ENCODE results near the gene IER5.

The IER5 gene

DNA sequence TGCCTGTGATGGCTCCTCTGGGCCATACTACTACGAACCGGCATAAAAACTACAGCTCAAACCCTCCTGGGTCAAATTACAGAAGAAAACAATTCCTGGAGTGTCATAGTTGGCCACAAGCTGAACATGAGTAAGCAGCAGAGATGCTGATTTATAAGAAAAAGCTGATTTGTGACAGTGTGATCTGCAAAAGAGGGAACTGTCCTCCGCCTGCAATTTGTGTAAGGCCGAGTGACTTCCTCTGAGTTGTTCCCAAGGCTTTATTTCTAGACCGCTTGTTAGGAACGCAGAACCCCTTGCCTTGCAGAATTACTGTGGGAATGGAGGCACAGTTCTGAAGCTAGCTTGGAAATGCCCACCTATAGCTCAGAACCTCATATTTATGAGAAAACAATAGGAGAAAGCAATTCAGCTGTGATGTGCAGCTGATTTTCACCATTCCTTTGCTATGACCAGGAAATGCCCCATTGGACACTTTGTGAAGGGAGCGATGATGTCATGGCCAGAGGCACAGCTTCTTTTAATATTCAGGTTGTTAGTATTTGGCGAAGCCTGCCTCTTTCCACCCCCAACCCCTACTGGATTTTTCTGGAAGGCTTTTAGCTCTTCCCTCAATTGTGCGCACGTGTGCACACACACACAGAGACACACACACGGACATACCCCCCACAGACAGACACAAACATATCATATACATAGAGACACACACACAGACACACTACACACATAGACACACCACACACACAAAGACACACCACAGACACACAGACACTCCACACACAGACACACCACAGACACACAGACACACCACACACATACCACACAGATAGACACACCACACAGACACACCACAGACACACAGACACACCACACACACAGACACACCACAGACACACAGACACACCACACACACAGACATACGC lies 47.6 kb downstream of the IER5 start:
- no peak for DNase-seq

DNA sequence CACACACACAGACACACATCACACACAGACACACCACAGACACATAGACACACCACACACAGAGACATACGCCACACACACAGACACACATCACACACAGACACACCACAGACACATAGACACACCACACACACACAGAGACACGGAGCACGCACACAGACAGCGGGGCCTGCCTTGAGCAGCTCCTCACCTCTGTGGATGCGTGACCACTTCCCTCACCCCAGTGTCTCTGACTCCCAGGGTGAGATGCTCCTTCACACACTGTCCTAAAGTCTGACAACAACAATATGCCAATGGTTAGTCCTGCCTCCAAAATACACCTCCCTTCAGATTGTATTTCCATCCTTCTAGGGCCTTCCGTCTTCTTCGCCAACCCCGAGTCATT lies 48.2 kb downstream of the IER5 start:
- no peak for DNase-seq

DNA sequence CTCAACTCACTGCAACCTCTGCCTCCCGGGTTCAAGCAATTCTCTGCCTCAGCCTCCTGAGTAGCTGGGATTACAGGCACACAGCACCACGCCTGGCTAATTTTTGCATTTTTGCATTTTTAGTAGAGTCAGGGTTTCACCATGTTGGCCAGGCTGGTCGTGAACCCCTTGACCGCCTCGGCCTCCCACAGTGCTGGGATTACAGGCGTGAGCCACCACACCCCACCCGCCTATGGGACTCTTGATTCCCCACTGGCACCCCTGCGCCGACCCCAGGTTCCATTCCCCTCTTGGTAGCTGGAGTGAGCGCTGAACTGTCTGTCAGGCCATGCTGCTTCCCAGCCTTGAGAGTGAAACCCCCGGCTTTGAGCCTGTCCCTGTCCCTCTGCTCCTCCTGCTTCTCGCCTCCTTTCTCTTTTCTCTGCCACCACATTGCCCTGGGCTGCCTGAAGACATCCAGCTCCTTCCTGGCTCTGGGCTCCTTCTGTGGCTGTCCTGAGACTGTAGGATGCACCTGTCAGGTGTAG lies 48.8 kb downstream of the IER5 start:
- no peak for DNase-seq

DNA sequence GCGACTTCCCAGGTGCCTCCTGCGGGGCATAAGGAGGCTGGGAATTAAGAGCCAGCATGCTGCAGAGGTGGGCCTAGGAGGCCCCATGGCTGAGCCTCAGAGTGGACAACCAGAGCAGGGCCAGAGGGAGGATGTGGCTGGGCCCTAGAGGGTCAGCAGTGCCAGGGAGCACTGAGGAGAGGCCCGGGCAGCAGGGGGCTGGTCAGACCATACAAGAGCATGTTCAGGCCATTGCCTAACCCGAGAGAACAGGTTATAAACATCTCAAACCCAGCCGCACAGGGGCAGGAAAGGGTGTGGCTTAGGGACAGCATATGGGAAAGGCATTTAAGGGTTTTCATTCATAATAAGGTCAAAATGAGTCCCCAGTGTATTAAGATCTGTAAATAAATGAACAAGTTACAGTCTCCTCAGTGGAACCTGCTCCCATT lies 51.1 kb downstream of the IER5 start:
- no peak for DNase-seq

DNA sequence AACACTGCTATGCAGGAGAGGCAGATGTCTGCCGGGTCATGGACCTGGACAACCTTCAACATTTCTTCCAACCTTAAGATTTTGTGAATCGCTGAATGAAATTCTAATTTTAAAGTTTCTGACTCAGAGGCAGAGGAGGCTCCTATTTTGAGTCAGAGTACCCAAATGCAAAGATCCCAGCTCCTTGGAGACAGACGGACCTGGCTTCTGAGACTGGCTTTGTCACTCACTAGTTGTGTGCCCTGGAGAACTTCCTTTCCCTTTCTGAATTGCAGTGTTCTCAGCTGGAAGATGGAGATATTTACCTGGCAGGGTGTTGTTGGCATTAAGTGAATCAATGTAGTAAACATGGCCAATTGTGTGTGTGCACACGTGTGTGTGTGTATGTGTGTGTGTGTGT lies 51.9 kb downstream of the IER5 start:
- DNase-seq, result no peak

DNA sequence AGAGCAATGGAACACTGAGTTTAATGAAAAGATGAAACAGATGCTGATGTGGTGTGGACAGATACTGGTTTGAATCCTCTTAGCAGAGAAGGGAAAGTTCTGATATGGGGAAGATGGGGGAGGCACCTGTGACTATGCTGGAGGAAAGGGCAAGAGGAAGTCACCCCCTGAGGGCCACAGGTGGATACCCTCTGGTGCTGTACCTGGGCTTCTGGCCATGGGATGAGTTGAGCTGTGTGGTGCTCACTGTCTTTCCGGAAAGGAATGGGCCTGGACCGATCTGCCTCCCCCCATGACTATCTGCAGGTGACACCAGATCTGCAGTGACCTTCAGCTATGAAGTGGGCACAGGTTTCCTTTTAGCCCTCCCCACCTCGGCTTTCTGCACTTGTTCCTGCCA lies 52.4 kb downstream of the IER5 start:
- no peak for DNase-seq

DNA sequence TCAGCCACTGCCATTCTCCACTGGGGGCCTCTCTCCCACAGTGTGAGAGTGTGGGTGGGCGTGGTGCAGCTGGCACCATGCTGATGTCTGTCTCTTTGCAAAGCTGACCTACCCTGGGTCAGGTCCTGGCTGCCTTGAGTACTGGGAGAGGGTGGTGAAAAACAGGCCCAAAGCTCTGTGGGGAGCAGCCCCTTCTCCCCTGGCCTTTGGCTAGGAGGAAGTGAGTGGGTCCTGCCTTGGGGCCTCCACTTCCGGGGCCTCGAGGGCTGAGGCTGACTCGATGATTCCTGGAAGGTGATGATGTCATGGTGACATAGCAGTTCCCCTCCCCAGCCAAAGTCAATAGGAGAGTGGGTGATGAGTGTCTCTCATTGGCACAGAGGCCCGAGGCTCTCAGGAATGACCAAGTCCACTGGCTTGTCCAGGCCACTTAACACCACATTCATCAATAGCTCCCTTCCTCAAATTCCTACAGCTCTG lies 53.0 kb downstream of the IER5 start:
- no peak for DNase-seq

All from NCI-H1417 treated with DMSO at 0.1 percent for 48 hours (cell line).